WTC11 (cell line): ENCODE measurements around the gene MB. TPM values are rescaled to one million over a fixed set of nuclear protein-coding genes. Genes with fewer than 3 reads are reported as not detected.

Source experiments
- ATAC-seq: fragments of 200-7000 bp; cut with Tn5 transposase; 2 replicates; pipeline ENCODE4 v1.10.0; 2021; ENCODE audit warnings: mild to moderate bottlenecking, moderate library complexity
- CTCF ChIA-PET: fragments of 300-600 bp; sonication (Branson Sonifier 250); formaldehyde crosslinking; loops from one replicate; lab custom pipeline; 2021; ENCODE audit warnings: antibody characterized with exemption; lab: Charles Lee
- POLR2A ChIA-PET: fragments of 350-600 bp; sonication (Branson Sonifier 250); formaldehyde crosslinking; loops from one replicate; lab custom pipeline; 2021; ENCODE audit warnings: antibody characterized with exemption; lab: Charles Lee
- DNase-seq: peaks from one replicate; pipeline ENCODE4 v3.0.0; 2021; ENCODE audit warnings: low spot score
- H3K27ac Mint-ChIP-seq: 2 replicates; pipeline ENCODE4 v1.8.0; 2021; ENCODE audit warnings: mixed read lengths
- H3K27me3 Mint-ChIP-seq: 2 replicates; pipeline ENCODE4 v1.8.0; 2021; ENCODE audit warnings: low read depth, mild to moderate bottlenecking, moderate library complexity, mixed read lengths
- H3K36me3 Mint-ChIP-seq: 2 replicates; pipeline ENCODE4 v1.8.0; 2021; ENCODE audit warnings: mixed read lengths
- H3K4me1 Mint-ChIP-seq: 2 replicates; pipeline ENCODE4 v1.8.0; 2022; ENCODE audit warnings: mixed read lengths
- H3K4me3 Mint-ChIP-seq: 2 replicates; pipeline ENCODE4 v1.8.0; 2021; ENCODE audit warnings: mild to moderate bottlenecking, moderate library complexity, mixed read lengths
- H3K9me3 Mint-ChIP-seq: 2 replicates; pipeline ENCODE4 v1.8.0; 2021; ENCODE audit warnings: mixed read lengths
- AFF4 ChIP-seq: sonication (generic); formaldehyde crosslinking; IDR thresholded peaks from 2 replicates; pipeline ENCODE4 v1.8.1; 2023; ENCODE audit warnings: mild to moderate bottlenecking, missing genetic modification reagents, borderline replicate concordance
- ATF1 ChIP-seq: sonication (generic); formaldehyde crosslinking; IDR thresholded peaks from 2 replicates; pipeline ENCODE4 v1.8.1; 2023; ENCODE audit warnings: mild to moderate bottlenecking, moderate library complexity, missing genetic modification reagents
- ATF2 ChIP-seq: sonication (generic); formaldehyde crosslinking; IDR thresholded peaks from 2 replicates; pipeline ENCODE4 v1.8.1; 2022; ENCODE audit warnings: low read depth, missing genetic modification reagents, borderline replicate concordance
- HMGXB4 ChIP-seq: sonication (generic); formaldehyde crosslinking; IDR thresholded peaks from 2 replicates; pipeline ENCODE4 v1.8.1; 2023; ENCODE audit warnings: mild to moderate bottlenecking, moderate library complexity, missing genetic modification reagents
- MAX ChIP-seq: sonication (generic); formaldehyde crosslinking; IDR thresholded peaks from 2 replicates; pipeline ENCODE4 v1.8.0; 2022; ENCODE audit warnings: mild to moderate bottlenecking, missing genetic modification reagents
- RELA ChIP-seq: sonication (generic); formaldehyde crosslinking; IDR thresholded peaks from 2 replicates; pipeline ENCODE4 v1.8.1; 2022; ENCODE audit warnings: missing genetic modification reagents, mild to moderate bottlenecking, borderline replicate concordance
- SMAD4 ChIP-seq: sonication (generic); formaldehyde crosslinking; IDR thresholded peaks from 2 replicates; pipeline ENCODE4 v1.8.0; 2022; ENCODE audit warnings: mild to moderate bottlenecking, missing genetic modification reagents
- SOX15 ChIP-seq: fragments of 250-450 bp; sonication (Bioruptor Pico); IDR thresholded peaks from 2 replicates; pipeline ENCODE4 v1.9.0; 2021; ENCODE audit warnings: mild to moderate bottlenecking
- SP1 ChIP-seq: sonication (generic); formaldehyde crosslinking; conservative IDR thresholded peaks from 2 replicates; pipeline ENCODE4 v1.8.1; 2022; ENCODE audit warnings: missing genetic modification reagents
- ZBTB21 ChIP-seq: sonication (generic); formaldehyde crosslinking; IDR thresholded peaks from 2 replicates; pipeline ENCODE4 v1.8.1; 2023; ENCODE audit warnings: mild to moderate bottlenecking, missing genetic modification reagents, borderline replicate concordance
- ZMAT4 ChIP-seq: fragments of 250-450 bp; sonication (Bioruptor Pico); IDR thresholded peaks from 2 replicates; pipeline ENCODE4 v1.9.0; 2021; ENCODE audit warnings: mild to moderate bottlenecking
- ZNF121 ChIP-seq: sonication (generic); formaldehyde crosslinking; IDR thresholded peaks from 2 replicates; pipeline ENCODE4 v1.8.0; 2023; ENCODE audit warnings: missing genetic modification reagents
- ZNF138 ChIP-seq: sonication (generic); formaldehyde crosslinking; conservative IDR thresholded peaks from 2 replicates; pipeline ENCODE4 v1.8.1; 2022; ENCODE audit warnings: mild to moderate bottlenecking, moderate library complexity, missing genetic modification reagents
- ZNF219 ChIP-seq: sonication (generic); formaldehyde crosslinking; IDR thresholded peaks from 2 replicates; pipeline ENCODE4 v1.8.0; 2023; ENCODE audit warnings: missing genetic modification reagents, mild to moderate bottlenecking, borderline replicate concordance
- ZNF232 ChIP-seq: sonication (generic); formaldehyde crosslinking; IDR thresholded peaks from 2 replicates; pipeline ENCODE4 v1.8.0; 2022; ENCODE audit warnings: mild to moderate bottlenecking, missing genetic modification reagents
- total RNA-seq: library from RNA; stranded (reverse); gene quantifications from 3 replicates; pipeline ENCODE4 v1.2.3, GENCODE V29; 2021

The MB gene
- total RNA-seq, 1 experiment from 2014 or later = 0.50 TPM

GRCh38 chr22:35657571-35658312 lies 40.6 kb upstream of the MB start:
- no peak overlapping the region for H3K27ac Mint-ChIP-seq
- no peak overlapping the region for H3K4me3 Mint-ChIP-seq
- H3K4me1 Mint-ChIP-seq = peaks cover 23% of the 10 kb centered on the region
- peaks cover 7% of the 10 kb centered on the region; the same call in 1 of the 2 replicates for H3K36me3 Mint-ChIP-seq
- CTCF ChIA-PET = interaction anchor here (1.8 kb wide), 1 partner anchor 27 kb away, joined by 5 read pairs; no protein-coding TSS in a partner anchor
- ATAC-seq (no peak), DNase-seq (no peak)
- POLR2A ChIA-PET = no interaction called here
- peaks cover 27% of the 10 kb centered on the region for H3K9me3 Mint-ChIP-seq
- H3K27me3 Mint-ChIP-seq = peaks cover 62% of the 10 kb centered on the region
- no peak for TF ChIP-seq ZBTB21

DNA sequence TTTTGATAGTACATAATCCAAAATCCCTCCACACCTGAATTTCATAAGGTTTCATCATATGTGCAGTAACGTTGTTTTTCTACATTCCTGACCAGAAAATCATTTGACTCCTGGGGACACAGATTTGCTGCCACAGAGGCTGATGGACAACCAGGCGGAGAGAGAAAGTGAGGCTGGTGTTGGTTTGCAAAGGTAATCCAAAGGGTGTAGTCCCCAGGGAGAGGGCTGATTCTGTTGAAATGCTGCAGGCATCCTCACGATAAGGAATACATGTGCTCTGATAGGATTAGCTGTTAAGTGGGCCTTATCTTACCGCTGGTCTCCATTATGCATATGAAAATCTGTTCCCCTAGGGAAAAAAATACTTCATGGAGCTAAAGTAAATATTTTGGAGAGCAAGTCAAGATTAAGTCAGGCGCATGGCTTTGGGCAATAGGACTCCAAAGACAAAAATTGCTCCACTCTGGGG lies 39.2 kb upstream of the MB start:
- no peak for TF ChIP-seq ATF1 (CRISPR knock-in tag)
- no peak for TF ChIP-seq MAX (CRISPR knock-in tag)
- TF ChIP-seq ZNF232 (CRISPR knock-in tag) = no peak
- no peak for TF ChIP-seq SOX15
- TF ChIP-seq HMGXB4 (CRISPR knock-in tag) = no peak
- TF ChIP-seq ZMAT4 (CRISPR knock-in tag) = no peak
- TF ChIP-seq ZNF121 (CRISPR knock-in tag) = no peak
- TF ChIP-seq ATF2 = no peak
- TF ChIP-seq SMAD4 (CRISPR knock-in tag) = no peak
- ChIA-PET POLR2A (no interaction called here), CTCF (interaction anchor here (0.5 kb wide), 1 partner anchor 42 kb away, joined by 3 read pairs; no protein-coding TSS in a partner anchor)
- Mint-ChIP-seq H3K4me1 (peaks cover 8% of the 10 kb centered on the region), H3K27me3 (peaks cover 49% of the 10 kb centered on the region), H3K36me3 (peaks cover 8% of the 10 kb centered on the region), H3K4me3 (no peak overlapping the region), H3K27ac (no peak overlapping the region), H3K9me3 (peaks cover 28% of the 10 kb centered on the region)
- ATAC-seq = no peak
- DNase-seq = no peak

GRCh38 chr22:35653824-35654223 lies 36.7 kb upstream of the MB start:
- TF ChIP-seq ZNF219 (CRISPR knock-in tag) (no peak), ZMAT4 (CRISPR knock-in tag) (no peak)
- peaks cover 25% of the 10 kb centered on the region for H3K9me3 Mint-ChIP-seq
- CTCF ChIA-PET = no interaction called here
- POLR2A ChIA-PET = no interaction called here
- no peak for ATAC-seq
- peaks cover 3% of the 10 kb centered on the region for H3K4me1 Mint-ChIP-seq
- no peak overlapping the region for H3K4me3 Mint-ChIP-seq
- DNase-seq = no peak
- peaks cover 7% of the 10 kb centered on the region for H3K36me3 Mint-ChIP-seq
- H3K27me3 Mint-ChIP-seq = peaks cover 27% of the 10 kb centered on the region
- no peak overlapping the region for H3K27ac Mint-ChIP-seq

GRCh38 chr22:35651085-35651484 lies 34.0 kb upstream of the MB start:
- TF ChIP-seq HMGXB4 (CRISPR knock-in tag) (no peak), RELA (CRISPR knock-in tag) (no peak), SP1 (CRISPR knock-in tag) (no peak), AFF4 (CRISPR knock-in tag) (no peak), ZNF138 (CRISPR knock-in tag) (no peak)
- ChIA-PET CTCF (no interaction called here), POLR2A (no interaction called here)
- H3K4me3 Mint-ChIP-seq = no peak overlapping the region
- DNase-seq (no peak), ATAC-seq (no peak)
- peaks cover 14% of the 10 kb centered on the region for H3K9me3 Mint-ChIP-seq
- H3K4me1 Mint-ChIP-seq = peaks cover 12% of the 10 kb centered on the region
- no peak overlapping the region for H3K27ac Mint-ChIP-seq
- H3K36me3 Mint-ChIP-seq = peaks cover 3% of the 10 kb centered on the region
- H3K27me3 Mint-ChIP-seq = peaks cover 9% of the 10 kb centered on the region
